Panc1 (cell line): ENCODE measurements around the gene CLEC20A.

Experiments
- POLR2AphosphoS5 ChIP-seq: IDR thresholded peaks from 2 replicates; pipeline ENCODE4 v1.6.1; 2012; ENCODE audit warnings: mild to moderate bottlenecking, low read depth, low read length, moderate library complexity
- TF ChIP-seq, protein P1 (sequence below): fragments of 450-650 bp; IDR thresholded peaks from 2 replicates; pipeline ENCODE4 v1.5.1; 2017; ENCODE audit warnings: mild to moderate bottlenecking

DNA sequence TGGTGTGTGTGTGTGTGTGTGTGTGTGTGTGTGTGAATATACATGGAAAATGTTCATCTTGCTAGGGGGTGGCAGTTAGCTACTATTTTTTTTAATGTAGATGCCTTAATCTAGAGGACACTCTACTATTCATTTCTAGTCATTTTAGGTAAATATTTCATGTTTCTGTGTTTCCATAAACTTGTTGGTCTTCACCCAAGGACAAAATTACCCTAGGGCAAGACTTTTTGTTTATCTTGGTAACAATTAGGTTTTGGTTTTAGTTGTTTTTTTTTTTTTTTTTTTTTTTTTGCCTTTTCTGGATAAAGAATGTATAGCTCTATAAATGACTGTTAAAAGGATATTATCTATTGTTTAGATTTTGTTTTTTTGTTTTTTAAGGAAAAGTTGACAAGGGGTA lies 32.2 kb downstream of the CLEC20A start:
- TF ChIP-seq POLR2AphosphoS5 = no peak
- TF ChIP-seq, protein P1, sequence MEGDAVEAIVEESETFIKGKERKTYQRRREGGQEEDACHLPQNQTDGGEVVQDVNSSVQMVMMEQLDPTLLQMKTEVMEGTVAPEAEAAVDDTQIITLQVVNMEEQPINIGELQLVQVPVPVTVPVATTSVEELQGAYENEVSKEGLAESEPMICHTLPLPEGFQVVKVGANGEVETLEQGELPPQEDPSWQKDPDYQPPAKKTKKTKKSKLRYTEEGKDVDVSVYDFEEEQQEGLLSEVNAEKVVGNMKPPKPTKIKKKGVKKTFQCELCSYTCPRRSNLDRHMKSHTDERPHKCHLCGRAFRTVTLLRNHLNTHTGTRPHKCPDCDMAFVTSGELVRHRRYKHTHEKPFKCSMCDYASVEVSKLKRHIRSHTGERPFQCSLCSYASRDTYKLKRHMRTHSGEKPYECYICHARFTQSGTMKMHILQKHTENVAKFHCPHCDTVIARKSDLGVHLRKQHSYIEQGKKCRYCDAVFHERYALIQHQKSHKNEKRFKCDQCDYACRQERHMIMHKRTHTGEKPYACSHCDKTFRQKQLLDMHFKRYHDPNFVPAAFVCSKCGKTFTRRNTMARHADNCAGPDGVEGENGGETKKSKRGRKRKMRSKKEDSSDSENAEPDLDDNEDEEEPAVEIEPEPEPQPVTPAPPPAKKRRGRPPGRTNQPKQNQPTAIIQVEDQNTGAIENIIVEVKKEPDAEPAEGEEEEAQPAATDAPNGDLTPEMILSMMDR = no peak
